Cardiac muscle cell (in vitro differentiated cells and primary cell): ENCODE results near the gene APELA. TPM values are rescaled to one million over a fixed set of nuclear protein-coding genes. Genes with fewer than 3 reads are reported as not detected.
"Not testable (repeated sequence)": the region's sequence is repeated elsewhere in the genome, so short reads cannot be mapped to it uniquely, and the experiment has no call there.

Experiments
- DNase-seq, 2 donors: peaks; one replicate each; pipeline versions ENCODE4 v3.0.0 to v3.0.0-alpha.2; 2010 to 2017; ENCODE audit warnings: low read depth in 1 of 2, low spot score in 1 of 2
- H3K27ac ChIP-seq: fragments of 200-600 bp; sonication (generic); 2 replicates; pipeline ENCODE4 v1.5.1; 2016
- H3K27me3 ChIP-seq: fragments of 200-600 bp; sonication (generic); 2 replicates; pipeline ENCODE4 v1.6.0; 2016; ENCODE audit warnings: control low read depth
- H3K36me3 ChIP-seq: fragments of 200-600 bp; sonication (generic); 2 replicates; pipeline ENCODE4 v1.5.1; 2016; ENCODE audit warnings: control low read depth
- H3K4me1 ChIP-seq: fragments of 200-600 bp; sonication (generic); 2 replicates; pipeline ENCODE4 v1.8.1; 2017; ENCODE audit warnings: low read depth, mild to moderate bottlenecking, mixed run types
- H3K4me3 ChIP-seq: fragments of 200-600 bp; sonication (generic); 2 replicates; pipeline ENCODE4 v1.5.1; 2016; ENCODE audit warnings: mild to moderate bottlenecking
- H3K9me3 ChIP-seq: fragments of 200-600 bp; sonication (generic); 2 replicates; pipeline ENCODE4 v1.5.1; 2017; ENCODE audit warnings: low read depth, mild to moderate bottlenecking, control low read depth
- polyA plus RNA-seq: library from polyadenylated mRNA; unstranded; fragments of >200 nt; fragmentation: Nextera tagmentation; extraction: Ambion mirVana; gene quantifications from 2 replicates; pipeline ENCODE4 v1.2.1, GENCODE V29; 2016
- total RNA-seq: library from RNA; depleted of rRNA; stranded (reverse); fragments of >200 nt; gene quantifications from 2 replicates; pipeline ENCODE4 v1.2.3, GENCODE V29; 2016
- TF ChIP-seq, protein P1 (sequence below): IDR thresholded peaks from 2 replicates; pipeline ENCODE4 v1.5.1; 2012; ENCODE audit warnings: low read depth, mild to moderate bottlenecking, low read length

The APELA gene
- total and polyA plus RNA-seq, 2 experiments from 2014 or later = 2.3 to 5.8 TPM

DNA sequence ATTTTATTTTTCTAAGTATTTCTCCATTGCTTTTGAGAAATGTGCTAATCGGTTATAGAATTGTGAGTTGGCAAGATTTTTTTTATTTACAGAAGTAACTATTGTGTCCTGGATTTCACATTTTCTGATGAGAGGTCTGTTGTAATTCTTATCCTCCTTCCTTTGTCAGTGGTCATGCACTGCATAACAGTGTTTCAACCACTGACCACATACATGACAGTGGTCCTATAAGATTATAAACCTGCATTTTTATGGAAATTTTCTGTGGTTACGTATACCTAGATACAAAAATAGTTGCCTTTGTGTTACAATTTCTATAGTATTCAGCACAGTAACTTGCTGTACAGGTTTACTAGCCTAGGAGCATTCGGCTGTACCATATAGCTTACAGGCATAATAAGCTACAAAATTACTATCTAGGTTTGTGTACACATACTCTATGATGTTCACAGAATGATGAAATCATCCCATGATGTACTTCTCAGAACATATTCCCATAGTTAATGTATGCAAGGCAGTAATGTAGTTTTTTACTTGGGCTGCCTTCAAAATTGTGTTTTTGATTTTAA, 47.8 kb downstream of the APELA start:
- no peaks in the 10 kb centered on the region for H3K27me3 ChIP-seq
- no peak overlapping the region for H3K27ac ChIP-seq
- no peaks in the 10 kb centered on the region for H3K9me3 ChIP-seq
- no peak overlapping the region for H3K4me3 ChIP-seq
- no peaks in the 10 kb centered on the region for H3K36me3 ChIP-seq
- no peak for DNase-seq
- no peaks in the 10 kb centered on the region for H3K4me1 ChIP-seq
- TF ChIP-seq, protein P1, sequence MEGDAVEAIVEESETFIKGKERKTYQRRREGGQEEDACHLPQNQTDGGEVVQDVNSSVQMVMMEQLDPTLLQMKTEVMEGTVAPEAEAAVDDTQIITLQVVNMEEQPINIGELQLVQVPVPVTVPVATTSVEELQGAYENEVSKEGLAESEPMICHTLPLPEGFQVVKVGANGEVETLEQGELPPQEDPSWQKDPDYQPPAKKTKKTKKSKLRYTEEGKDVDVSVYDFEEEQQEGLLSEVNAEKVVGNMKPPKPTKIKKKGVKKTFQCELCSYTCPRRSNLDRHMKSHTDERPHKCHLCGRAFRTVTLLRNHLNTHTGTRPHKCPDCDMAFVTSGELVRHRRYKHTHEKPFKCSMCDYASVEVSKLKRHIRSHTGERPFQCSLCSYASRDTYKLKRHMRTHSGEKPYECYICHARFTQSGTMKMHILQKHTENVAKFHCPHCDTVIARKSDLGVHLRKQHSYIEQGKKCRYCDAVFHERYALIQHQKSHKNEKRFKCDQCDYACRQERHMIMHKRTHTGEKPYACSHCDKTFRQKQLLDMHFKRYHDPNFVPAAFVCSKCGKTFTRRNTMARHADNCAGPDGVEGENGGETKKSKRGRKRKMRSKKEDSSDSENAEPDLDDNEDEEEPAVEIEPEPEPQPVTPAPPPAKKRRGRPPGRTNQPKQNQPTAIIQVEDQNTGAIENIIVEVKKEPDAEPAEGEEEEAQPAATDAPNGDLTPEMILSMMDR = no peak

DNA sequence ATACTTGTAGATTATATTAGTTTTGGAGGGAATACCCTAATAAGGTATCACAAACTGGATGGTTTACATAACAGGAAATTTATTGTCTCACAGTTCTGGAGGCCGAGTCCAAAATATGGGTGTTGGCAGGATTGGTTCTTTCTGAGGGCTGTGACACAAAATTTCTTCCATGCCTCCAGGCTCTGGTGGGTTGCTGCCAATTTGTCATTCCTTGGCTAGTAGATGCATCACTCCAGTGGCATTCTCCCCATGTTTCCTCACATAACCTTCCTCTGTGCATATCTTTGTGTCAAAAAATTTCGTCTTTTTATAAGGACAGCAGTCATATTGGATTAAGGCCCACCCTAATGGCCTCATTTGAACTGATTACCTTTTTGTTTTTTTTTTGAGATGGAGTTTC, 49.3 kb downstream of the APELA start:
- Histone ChIP-seq H3K36me3 (no peaks in the 10 kb centered on the region), H3K4me3 (no peak overlapping the region), H3K4me1 (no peaks in the 10 kb centered on the region), H3K27ac (no peak overlapping the region), H3K9me3 (no peaks in the 10 kb centered on the region), H3K27me3 (no peaks in the 10 kb centered on the region)
- no peak for DNase-seq
- TF ChIP-seq, protein P1 = no peak

DNA sequence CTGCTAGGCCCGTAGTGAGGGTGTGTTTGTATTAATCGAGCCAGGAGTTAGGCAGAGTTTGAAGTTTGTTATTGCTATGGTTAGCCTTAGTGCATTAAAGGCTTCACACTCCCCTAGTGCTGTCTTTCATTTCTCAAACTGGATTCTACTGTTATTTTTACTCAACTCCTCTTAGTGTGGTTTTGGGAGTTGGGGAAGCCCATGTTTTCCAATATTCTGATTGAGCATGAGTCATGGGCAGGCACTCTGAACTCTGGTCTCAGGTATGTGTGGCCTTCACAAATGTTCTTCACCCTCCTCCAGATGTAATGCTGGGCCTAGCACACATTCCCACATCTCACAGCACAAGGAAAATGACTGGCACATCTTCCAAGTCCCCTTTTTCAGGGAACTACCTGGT, 50.1 kb downstream of the APELA start:
- not testable (repeated sequence) for H3K27me3 ChIP-seq, H3K4me1 ChIP-seq, DNase-seq, H3K27ac ChIP-seq, H3K9me3 ChIP-seq, H3K36me3 ChIP-seq, H3K4me3 ChIP-seq

DNA sequence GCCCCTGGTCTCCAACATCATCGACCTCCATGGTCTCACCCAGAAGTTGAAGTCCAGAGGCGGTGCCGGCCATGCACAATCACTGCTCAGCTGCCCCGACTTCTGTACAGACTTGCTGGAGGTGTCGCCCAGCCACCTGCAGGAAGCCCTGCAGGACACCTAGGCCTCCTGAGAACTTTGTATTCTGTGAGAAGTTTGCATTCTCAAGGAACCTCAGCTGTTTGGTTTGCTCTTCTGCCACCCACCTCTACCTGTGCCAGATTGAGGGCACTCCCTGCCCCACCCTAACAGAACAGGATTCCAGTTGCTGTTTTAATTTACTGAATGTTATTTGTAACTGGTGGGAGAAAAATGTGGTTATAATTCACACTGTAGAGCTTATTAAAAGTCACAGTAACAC, 53.7 kb downstream of the APELA start:
- TF ChIP-seq, protein P1 = no peak
- DNase-seq = no peak
- no peaks in the 10 kb centered on the region for H3K27me3 ChIP-seq

DNA sequence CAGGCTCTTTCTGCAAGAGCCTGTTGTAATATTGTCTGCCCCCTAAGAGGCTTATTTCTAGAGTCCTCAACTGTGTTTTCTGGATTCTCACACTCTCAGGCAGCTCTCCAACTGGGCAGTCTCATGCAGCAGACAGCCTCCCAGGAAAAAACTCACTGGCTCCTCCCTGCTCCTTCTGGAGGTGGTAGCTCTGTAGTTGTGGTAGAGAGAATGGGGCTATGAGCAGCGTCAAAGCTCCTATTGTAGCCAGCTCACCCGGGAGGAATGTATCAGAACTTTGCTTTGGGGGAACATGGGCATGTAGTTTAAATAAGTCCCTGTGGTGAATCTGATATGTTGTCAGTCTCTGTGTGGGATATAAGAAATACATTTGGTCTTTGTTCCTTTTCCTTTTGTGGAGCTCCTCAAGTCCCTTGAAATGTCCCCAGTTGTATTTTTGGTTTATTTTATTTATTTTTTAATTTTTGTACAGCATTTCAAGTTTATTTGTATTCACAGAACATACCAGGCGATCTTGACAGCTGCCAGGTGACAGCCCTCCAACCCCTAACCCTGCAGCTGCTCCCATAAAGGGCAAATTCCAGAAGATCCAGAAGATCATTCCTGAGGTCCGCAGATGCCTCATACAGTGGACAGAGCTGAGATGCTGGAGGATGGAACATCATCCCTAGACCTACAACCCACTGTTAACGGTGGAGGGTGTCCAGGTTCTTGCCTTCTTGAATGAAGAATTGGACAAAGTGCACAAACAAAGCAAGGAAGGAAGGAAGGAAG, 54.8 kb downstream of the APELA start:
- H3K27me3 ChIP-seq = no peaks in the 10 kb centered on the region
- H3K27ac ChIP-seq = no peak overlapping the region
- no peaks in the 10 kb centered on the region for H3K36me3 ChIP-seq
- DNase-seq = no peak
- H3K4me3 ChIP-seq = no peak overlapping the region
- H3K4me1 ChIP-seq = no peaks in the 10 kb centered on the region
- TF ChIP-seq, protein P1 = no peak
- H3K9me3 ChIP-seq = no peaks in the 10 kb centered on the region

More for the DNA sequence above, 53.7 kb downstream of the APELA start:
- no peak overlapping the region for H3K4me3 ChIP-seq
- no peaks in the 10 kb centered on the region for H3K4me1 ChIP-seq
- H3K9me3 ChIP-seq = no peaks in the 10 kb centered on the region
- H3K36me3 ChIP-seq = no peaks in the 10 kb centered on the region
- H3K27ac ChIP-seq = no peak overlapping the region

DNA sequence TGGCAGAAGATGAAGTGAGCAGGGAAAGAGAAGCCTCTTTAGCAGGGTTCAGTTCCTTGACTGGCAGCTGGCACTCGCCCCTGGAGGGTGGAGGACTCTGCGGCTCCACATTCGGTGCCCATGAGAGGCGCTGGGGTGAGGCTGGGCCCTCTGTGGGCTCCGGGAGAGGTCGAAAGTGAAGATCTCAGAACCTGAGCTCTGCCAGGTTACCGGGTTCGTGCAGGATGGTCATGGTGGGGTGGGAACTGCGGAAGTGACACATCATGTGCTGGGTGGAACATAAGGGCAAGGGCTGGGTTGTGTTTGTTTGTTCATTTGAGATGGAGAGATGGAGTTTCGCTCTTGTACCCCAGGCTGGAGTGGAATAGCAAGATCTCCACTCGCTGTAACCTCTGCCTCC, 56.3 kb downstream of the APELA start:
- Histone ChIP-seq H3K9me3 (no peaks in the 10 kb centered on the region), H3K27me3 (no peaks in the 10 kb centered on the region), H3K27ac (no peak overlapping the region), H3K4me1 (no peaks in the 10 kb centered on the region), H3K36me3 (no peaks in the 10 kb centered on the region), H3K4me3 (no peak overlapping the region)
- DNase-seq = no peak
- TF ChIP-seq, protein P1 = no peak
